ENCODE results near the gene ABL1. TPM values are rescaled to one million over a fixed set of nuclear protein-coding genes. Genes with fewer than 3 reads are reported as not detected.

The ABL1 gene
- total and polyA plus RNA-seq, 4 donors, result 12.8 to 98.7 (median 65.1) TPM

DNA sequence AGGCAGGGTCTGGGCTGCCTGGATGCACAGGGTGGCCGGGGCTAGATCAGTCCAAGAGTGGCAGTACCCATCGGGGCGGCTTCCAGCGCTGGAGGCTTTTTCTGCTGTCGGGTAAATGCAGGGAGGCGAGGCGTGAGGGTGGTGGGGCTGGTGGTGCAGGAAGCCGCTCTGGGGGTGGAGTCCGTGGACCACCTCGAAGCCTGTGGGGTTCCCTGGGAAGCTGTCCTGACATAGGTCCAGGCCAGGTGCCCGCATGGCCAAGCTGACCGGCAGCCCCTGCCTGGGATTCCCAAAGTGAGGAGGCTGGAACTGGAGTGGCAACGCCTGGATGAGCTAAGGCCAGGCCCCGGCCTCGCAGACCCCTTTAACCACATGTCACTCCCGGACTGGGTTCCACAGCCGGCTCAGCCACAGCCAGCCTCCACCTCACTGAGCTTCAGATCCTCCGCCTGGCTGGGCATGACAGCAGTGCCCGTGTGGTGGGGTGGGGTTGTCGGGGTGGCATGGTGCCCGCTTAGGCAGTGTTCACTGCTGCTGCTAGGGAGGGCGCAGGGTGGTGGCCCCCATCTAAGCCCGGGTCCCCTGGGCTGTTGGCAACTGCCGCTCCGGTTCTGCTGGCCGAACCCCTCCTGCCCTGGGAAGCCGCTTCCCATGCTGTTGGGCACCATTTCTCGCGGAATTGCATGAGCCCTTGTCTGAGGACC, 62.9 kb downstream of the ABL1 start:
- Histone ChIP-seq H3K27me3 (ENCODE audit: control insufficient read depth in 1 of 2, insufficient read depth in 2 of 2, low read length in 1 of 2) (no peaks in the 10 kb centered on the region), H3K4me1 (ENCODE audit: control insufficient read depth in 1 of 2, insufficient read depth in 2 of 2, low read length in 2 of 2) (no peaks in the 10 kb centered on the region), H3K27ac (ENCODE audit: low read depth in 1 of 2, low read length in 2 of 2) (no peak overlapping the region), H3K9me3 (ENCODE audit: control insufficient read depth, low read length) (no peaks in the 10 kb centered on the region), H3K4me3 (ENCODE audit: low read length in 2 of 2) (no peak overlapping the region), H3K36me3 (ENCODE audit: control insufficient read depth in 1 of 2, insufficient read depth in 2 of 2, low read length in 1 of 2) (peaks cover 0 to under 1% of the 10 kb centered on the region in 2 donors)
- WGBS, 2 donors, result 55 to 56% methylated on average over 27 to 29 of the region's 29 CpGs
- ATAC-seq (ENCODE audit: low FRiP score), result no peak
- intact Hi-C loops (cut with DNase I), result no loop called here
- no peak for DNase-seq

GRCh38 chr9:130898552-130898852, 63.4 kb downstream of the ABL1 start:
- Histone ChIP-seq H3K36me3 (ENCODE audit: control insufficient read depth in 1 of 2, insufficient read depth in 2 of 2, low read length in 1 of 2) (no peaks in the 10 kb centered on the region), H3K4me3 (ENCODE audit: low read length in 2 of 2) (no peak overlapping the region), H3K27me3 (ENCODE audit: control insufficient read depth in 1 of 2, insufficient read depth in 2 of 2, low read length in 1 of 2) (no peaks in the 10 kb centered on the region), H3K9me3 (ENCODE audit: control insufficient read depth, low read length) (no peaks in the 10 kb centered on the region), H3K27ac (ENCODE audit: low read depth in 1 of 2, low read length in 2 of 2) (no peak overlapping the region), H3K4me1 (ENCODE audit: control insufficient read depth in 1 of 2, insufficient read depth in 2 of 2, low read length in 2 of 2) (no peaks in the 10 kb centered on the region)
- WGBS, 2 donors, result 62 to 83% methylated on average over 3 to 4 of the region's 4 CpGs
- DNase-seq, result no peak
- ATAC-seq (ENCODE audit: low FRiP score), result no peak
- intact Hi-C loops (cut with DNase I), result no loop called here

DNA sequence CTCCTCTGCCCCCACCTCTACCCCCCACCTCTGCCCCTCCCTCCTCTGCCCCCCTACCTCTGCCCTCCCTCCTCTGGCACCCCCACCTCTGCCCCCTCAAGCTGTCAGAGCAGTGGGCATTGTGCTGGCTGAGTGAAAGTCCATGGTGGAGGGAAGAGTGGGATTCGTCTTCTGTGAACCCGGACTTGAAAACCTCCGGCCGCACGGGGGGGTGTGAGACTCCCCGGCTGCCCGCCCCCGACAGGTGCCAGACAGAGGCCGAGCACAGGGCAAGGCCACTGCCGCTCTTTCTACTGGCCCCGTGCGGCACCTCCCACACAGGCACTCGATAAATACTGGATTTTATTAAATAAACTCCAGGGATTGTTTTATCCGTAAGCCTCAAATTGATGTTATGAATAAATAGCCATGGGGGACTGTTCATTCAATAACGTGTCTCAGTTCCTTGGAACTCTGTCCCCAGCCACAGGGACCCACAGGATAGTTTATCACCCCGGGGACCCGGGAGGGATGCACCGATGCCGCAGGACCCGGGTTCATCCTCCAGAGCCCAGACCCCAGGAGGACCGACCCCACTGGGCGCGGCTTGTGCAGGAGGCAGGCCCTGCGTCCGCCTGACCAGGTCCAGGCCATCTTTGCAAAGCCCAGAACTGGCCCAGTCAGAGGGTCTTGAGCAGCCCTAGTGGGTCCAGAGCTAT, 64.1 kb downstream of the ABL1 start:
- H3K27ac ChIP-seq (ENCODE audit: low read depth in 1 of 2, low read length in 2 of 2), result no peak overlapping the region
- no peaks in the 10 kb centered on the region for H3K9me3 ChIP-seq (ENCODE audit: control insufficient read depth, low read length)
- DNase-seq (no peak), ATAC-seq (ENCODE audit: low FRiP score) (no peak)
- H3K27me3 ChIP-seq (ENCODE audit: control insufficient read depth in 1 of 2, insufficient read depth in 2 of 2, low read length in 1 of 2), result no peaks in the 10 kb centered on the region
- no peaks in the 10 kb centered on the region for H3K4me1 ChIP-seq (ENCODE audit: control insufficient read depth in 1 of 2, insufficient read depth in 2 of 2, low read length in 2 of 2)
- no peaks in the 10 kb centered on the region for H3K36me3 ChIP-seq (ENCODE audit: control insufficient read depth in 1 of 2, insufficient read depth in 2 of 2, low read length in 1 of 2)
- intact Hi-C loops (cut with DNase I), result no loop called here
- H3K4me3 ChIP-seq (ENCODE audit: low read length in 2 of 2), result no peak overlapping the region
- 56 to 58% methylated on average over 25 of the region's 25 CpGs for WGBS, 2 donors

DNA sequence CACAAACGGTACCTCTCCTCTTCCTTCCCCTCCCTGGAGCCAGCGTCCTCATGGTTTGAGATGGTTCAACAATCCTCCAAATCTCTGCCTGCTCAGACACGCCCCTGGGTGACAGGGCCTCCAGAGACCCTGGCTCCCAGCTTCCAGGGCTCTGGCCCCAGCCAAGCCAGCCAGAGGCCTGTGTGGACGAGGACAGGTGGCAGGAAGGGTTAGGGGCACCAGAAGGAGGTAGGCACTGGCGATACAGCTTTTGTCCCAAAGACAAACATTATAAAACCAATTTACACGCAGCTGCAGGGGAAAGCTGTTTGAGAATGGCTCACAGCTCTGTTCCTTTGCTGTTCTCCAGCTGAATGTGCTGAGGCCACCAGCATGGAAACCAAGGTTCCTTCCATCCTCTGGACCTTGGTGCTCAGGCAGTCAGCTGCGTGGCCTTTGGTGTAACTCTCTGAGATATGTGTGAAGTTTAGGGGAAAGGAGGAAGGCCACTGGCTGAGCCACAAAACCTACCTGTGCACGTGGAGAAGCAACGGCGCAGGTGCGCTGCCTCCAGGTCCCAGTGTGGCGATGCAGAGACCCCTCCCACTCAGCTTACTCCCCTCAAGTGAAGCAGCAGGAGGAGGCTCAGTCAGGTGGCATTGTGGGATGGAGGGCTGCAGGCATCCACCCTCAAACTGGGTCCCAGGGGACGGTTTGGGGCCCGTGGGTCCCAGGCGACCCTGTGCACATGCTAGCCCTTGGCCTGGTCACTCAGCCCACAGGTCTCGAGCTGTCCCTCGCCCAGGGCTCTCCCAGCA, 65.8 kb downstream of the ABL1 start:
- Histone ChIP-seq H3K9me3 (ENCODE audit: control insufficient read depth, low read length) (no peaks in the 10 kb centered on the region), H3K4me1 (ENCODE audit: control insufficient read depth in 1 of 2, insufficient read depth in 2 of 2, low read length in 2 of 2) (no peaks in the 10 kb centered on the region), H3K27me3 (ENCODE audit: control insufficient read depth in 1 of 2, insufficient read depth in 2 of 2, low read length in 1 of 2) (no peaks in the 10 kb centered on the region), H3K27ac (ENCODE audit: low read depth in 1 of 2, low read length in 2 of 2) (no peak overlapping the region), H3K36me3 (ENCODE audit: control insufficient read depth in 1 of 2, insufficient read depth in 2 of 2, low read length in 1 of 2) (no peaks in the 10 kb centered on the region), H3K4me3 (ENCODE audit: low read length in 2 of 2) (no peak overlapping the region)
- ATAC-seq (ENCODE audit: low FRiP score) (no peak), DNase-seq (no peak)
- intact Hi-C loops (cut with DNase I), result no loop called here
- WGBS, 2 donors, result 64 to 68% methylated on average over 17 of the region's 17 CpGs

DNA sequence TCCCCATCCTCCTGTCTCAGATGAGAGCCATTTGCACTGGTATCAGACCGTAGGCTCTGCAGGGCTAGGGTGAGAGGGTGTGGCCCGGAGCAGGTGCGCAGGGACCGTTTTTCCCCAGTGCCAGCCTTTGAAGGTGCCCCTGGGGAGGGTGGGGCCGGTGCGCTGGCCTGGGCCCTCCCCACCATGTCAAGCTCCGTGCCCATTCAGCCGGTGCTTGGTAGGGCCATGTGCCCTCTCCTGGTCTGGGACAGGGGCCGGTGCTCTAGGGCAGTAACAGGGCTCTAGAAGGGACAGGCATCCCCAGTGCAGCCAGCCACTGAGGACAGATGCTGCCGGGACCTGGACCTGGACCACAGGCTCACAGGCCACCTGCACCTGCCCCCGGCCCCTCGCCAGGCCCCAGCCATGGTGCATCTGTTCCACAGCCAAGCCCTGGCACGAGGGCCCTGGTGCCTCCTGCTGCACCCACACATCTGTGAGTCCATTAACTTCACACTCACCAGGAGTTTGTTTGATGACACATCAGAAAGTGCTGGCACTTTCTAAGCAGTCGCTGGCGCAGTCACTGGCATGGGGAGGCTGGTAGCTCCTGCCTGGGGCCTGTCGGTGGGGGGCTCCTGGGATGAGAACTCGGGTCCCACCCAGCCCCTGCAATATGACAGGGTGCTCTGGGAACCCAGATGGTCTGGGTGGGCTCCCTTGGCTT, 66.6 kb downstream of the ABL1 start:
- no peak overlapping the region for H3K4me3 ChIP-seq (ENCODE audit: low read length in 2 of 2)
- WGBS, 2 donors, result 59 to 63% methylated on average over 17 of the region's 17 CpGs
- H3K27me3 ChIP-seq (ENCODE audit: control insufficient read depth in 1 of 2, insufficient read depth in 2 of 2, low read length in 1 of 2), result no peaks in the 10 kb centered on the region
- DNase-seq (no peak), ATAC-seq (ENCODE audit: low FRiP score) (no peak)
- intact Hi-C loops (cut with DNase I), result no loop called here
- no peaks in the 10 kb centered on the region for H3K9me3 ChIP-seq (ENCODE audit: control insufficient read depth, low read length)
- H3K27ac ChIP-seq (ENCODE audit: low read depth in 1 of 2, low read length in 2 of 2), result no peak overlapping the region
- no peaks in the 10 kb centered on the region for H3K4me1 ChIP-seq (ENCODE audit: control insufficient read depth in 1 of 2, insufficient read depth in 2 of 2, low read length in 2 of 2)
- no peaks in the 10 kb centered on the region for H3K36me3 ChIP-seq (ENCODE audit: control insufficient read depth in 1 of 2, insufficient read depth in 2 of 2, low read length in 1 of 2)

DNA sequence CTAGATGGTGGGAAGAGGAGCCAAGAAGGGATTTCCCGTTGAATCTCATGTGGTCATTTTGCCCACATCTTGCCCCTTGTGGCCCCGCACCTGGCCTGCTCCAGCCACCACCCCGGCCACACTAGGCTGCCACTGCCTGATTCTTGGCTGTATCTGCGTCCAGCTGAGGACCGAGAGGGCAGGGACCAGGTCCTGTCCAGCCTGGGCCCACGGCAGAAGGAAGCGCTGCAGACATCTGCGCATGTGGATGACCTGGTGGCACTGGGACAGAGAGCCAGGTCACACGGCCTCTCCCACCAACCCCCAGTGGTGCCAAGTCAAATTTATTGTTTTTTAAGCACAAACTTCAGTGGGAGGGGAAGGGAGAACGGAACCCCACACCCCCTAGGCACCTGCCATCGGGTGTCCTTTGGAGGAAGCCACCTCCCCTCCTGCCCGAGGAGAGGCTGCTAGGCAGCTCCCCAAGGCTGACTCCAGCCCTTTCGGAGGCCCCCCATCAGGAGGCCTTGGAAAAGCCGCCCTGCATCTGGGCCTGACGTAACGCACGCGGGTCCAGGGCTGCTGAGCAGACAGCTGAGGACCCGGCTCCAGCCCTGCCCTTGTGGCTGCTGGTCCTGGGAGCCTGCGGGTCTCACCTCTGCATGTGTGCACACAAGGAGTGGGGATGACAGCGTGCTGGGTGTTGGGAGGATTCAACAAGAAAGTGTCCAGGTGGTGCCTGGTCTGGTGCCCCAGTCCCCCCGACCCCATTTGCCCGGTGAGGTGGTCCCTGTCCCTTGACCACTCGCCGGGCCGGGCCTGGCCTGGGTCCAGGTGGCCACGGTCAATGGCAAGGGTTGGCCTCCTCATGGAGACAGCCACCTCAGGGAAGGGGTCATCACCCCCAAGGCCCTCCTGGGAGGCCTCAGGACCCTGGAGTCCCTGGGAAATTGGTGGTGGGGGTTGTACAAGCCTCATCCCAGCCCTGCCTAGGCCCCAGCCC, 67.4 kb downstream of the ABL1 start:
- intact Hi-C loops (cut with DNase I), result no loop called here
- H3K36me3 ChIP-seq (ENCODE audit: control insufficient read depth in 1 of 2, insufficient read depth in 2 of 2, low read length in 1 of 2), result no peaks in the 10 kb centered on the region
- H3K9me3 ChIP-seq (ENCODE audit: control insufficient read depth, low read length), result no peaks in the 10 kb centered on the region
- H3K27me3 ChIP-seq (ENCODE audit: control insufficient read depth in 1 of 2, insufficient read depth in 2 of 2, low read length in 1 of 2), result no peaks in the 10 kb centered on the region
- no peak for DNase-seq
- no peak for ATAC-seq (ENCODE audit: low FRiP score)
- no peak overlapping the region for H3K4me3 ChIP-seq (ENCODE audit: low read length in 2 of 2)
- H3K4me1 ChIP-seq (ENCODE audit: control insufficient read depth in 1 of 2, insufficient read depth in 2 of 2, low read length in 2 of 2), result no peaks in the 10 kb centered on the region
- 71 to 77% methylated on average over 27 of the region's 27 CpGs for WGBS, 2 donors
- H3K27ac ChIP-seq (ENCODE audit: low read depth in 1 of 2, low read length in 2 of 2), result no peak overlapping the region

- Histone ChIP-seq H3K4me1 (ENCODE audit: control insufficient read depth in 1 of 2, insufficient read depth in 2 of 2, low read length in 2 of 2) (no peaks in the 10 kb centered on the region), H3K4me3 (ENCODE audit: low read length in 2 of 2) (no peak overlapping the region), H3K9me3 (ENCODE audit: control insufficient read depth, low read length) (no peaks in the 10 kb centered on the region), H3K27ac (ENCODE audit: low read depth in 1 of 2, low read length in 2 of 2) (no peak overlapping the region), H3K36me3 (ENCODE audit: control insufficient read depth in 1 of 2, insufficient read depth in 2 of 2, low read length in 1 of 2) (no peaks in the 10 kb centered on the region), H3K27me3 (ENCODE audit: control insufficient read depth in 1 of 2, insufficient read depth in 2 of 2, low read length in 1 of 2) (no peaks in the 10 kb centered on the region)
- ATAC-seq (ENCODE audit: low FRiP score), result no peak
- intact Hi-C loops (cut with DNase I), result no loop called here
- WGBS, 2 donors, result 60 to 66% methylated on average over 25 of the region's 25 CpGs
- DNase-seq, result no peak
Observed at GRCh38 chr9:130903194-130904069, 68.4 kb downstream of the ABL1 start.

Measured in aorta (tissue), 5 donors.